ENCODE measurements around the gene SAXO2. TPM values are rescaled to one million over a fixed set of nuclear protein-coding genes. Genes with fewer than 3 reads are reported as not detected.

Gene SAXO2, protein sequence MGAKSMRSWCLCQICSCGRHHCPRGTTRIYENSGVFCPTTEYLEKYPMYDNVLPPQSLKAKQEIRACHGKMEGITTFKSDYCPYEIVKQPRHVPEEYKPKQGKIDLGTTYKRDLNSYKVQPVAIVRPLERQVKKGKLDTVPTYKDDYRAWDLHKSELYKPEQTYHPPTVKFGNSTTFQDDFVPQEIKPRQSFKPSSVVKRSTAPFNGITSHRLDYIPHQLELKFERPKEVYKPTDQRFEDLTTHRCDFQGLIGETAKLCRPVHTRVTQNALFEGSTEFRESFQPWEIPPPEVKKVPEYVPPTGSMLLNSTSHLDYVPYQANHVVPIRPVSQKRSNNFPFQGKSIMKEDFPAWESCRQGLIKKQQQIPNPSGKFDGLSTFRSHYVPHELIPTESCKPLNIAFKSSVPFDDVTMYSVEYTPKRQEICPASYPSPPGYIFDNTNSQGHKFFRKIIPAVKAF
- not detected for total RNA-seq

GRCh38 chr15:82262422-82263026, at the start of gene SAXO2, which contains the start of gene EFL1:
Gene SAXO2, plus strand, starts transcription at chr15:82262818. Its CDS starts 62 bp downstream, at chr15:82262880.
Gene EFL1, minus strand, starts transcription at chr15:82262734. Its CDS starts 956 bp downstream, at chr15:82261778.

Other genes with a start within 250 kb of the SAXO2 start
- under 1 TPM; 0.34 to 0.76 TPM for gene MEX3B, start 216.8 kb upstream of the SAXO2 start, total RNA-seq
- 10 to 100 TPM; 22.7 to 26.4 TPM for gene EFL1, start 84 bp upstream of the SAXO2 start, total RNA-seq
- gene GOLGA6L10, start 86.7 kb downstream of the SAXO2 start, total RNA-seq: 1 to 10 TPM; 1.2 to 1.3 TPM
- 1 to 10 TPM; 1.8 to 2.1 TPM for gene GOLGA6L9, start 167.0 kb downstream of the SAXO2 start, total RNA-seq

All from activated naive CD4-positive, alpha-beta T cell treated with anti-CD3 and anti-CD28 coated beads, Interleukin-2, amount 10 ng/mL, durations not matched to agents 5 hours and 36 hours (primary cell).